Osteoblast (primary cell): Measurements from ENCODE around the gene AQP6. TPM values are rescaled to one million over a fixed set of nuclear protein-coding genes. Genes with fewer than 3 reads are reported as not detected.

ENCODE experiments used
- DNase-seq: peaks from one replicate; pipeline ENCODE4 v3.0.0; 2011; ENCODE audit warnings: low spot score, mixed read lengths; ENCODE audit not compliant: insufficient read length; ENCODE audit errors: missing footprints
- H2AFZ ChIP-seq: 2 replicates; pipeline ENCODE4 v1.6.0; 2011; ENCODE audit warnings: mild to moderate bottlenecking, low read length
- H3K27ac ChIP-seq: 2 replicates; pipeline ENCODE4 v1.5.1; 2011; ENCODE audit warnings: mild to moderate bottlenecking, low read depth, low read length, moderate library complexity
- H3K27me3 ChIP-seq: 2 replicates; pipeline ENCODE4 v1.6.0; 2012; ENCODE audit warnings: mild to moderate bottlenecking, control low read depth, inconsistent platforms, low read length, moderate library complexity; ENCODE audit not compliant: insufficient read depth
- H3K36me3 ChIP-seq: 2 replicates; pipeline ENCODE4 v1.5.1; 2011; ENCODE audit warnings: mild to moderate bottlenecking, low read length, control low read depth, moderate library complexity; ENCODE audit not compliant: insufficient read depth
- H3K4me1 ChIP-seq: 2 replicates; pipeline ENCODE4 v1.5.1; 2011; ENCODE audit warnings: mild to moderate bottlenecking, low read length, control low read depth, moderate library complexity; ENCODE audit not compliant: insufficient read depth
- H3K4me2 ChIP-seq: 2 replicates; pipeline ENCODE4 v1.6.0; 2011; ENCODE audit warnings: mild to moderate bottlenecking, low read length; ENCODE audit not compliant: insufficient read depth
- H3K4me3 ChIP-seq: fragments of 200-600 bp; sonication (generic); 3 replicates; pipeline ENCODE4 v1.5.1; 2012; ENCODE audit warnings: mild to moderate bottlenecking, low read length, inconsistent platforms; ENCODE audit not compliant: insufficient read depth
- H3K79me2 ChIP-seq: 2 replicates; pipeline ENCODE4 v1.6.0; 2012; ENCODE audit warnings: mild to moderate bottlenecking, low read length, control low read depth, inconsistent platforms; ENCODE audit not compliant: insufficient read depth
- H3K9me3 ChIP-seq: 2 replicates; pipeline ENCODE4 v1.5.1; 2011; ENCODE audit warnings: low read depth, low read length, control low read depth
- H4K20me1 ChIP-seq: 2 replicates; pipeline ENCODE4 v1.6.0; 2012; ENCODE audit warnings: mild to moderate bottlenecking, low read length, control low read depth; ENCODE audit not compliant: insufficient read depth
- CTCF ChIP-seq: IDR thresholded peaks from 2 replicates; pipeline ENCODE4 v1.5.1; 2011; ENCODE audit warnings: mild to moderate bottlenecking, low read depth, low read length, moderate library complexity; ENCODE audit errors: extremely low read depth
- total RNA-seq: library from RNA; depleted of rRNA; stranded (reverse); fragments of >200 nt; gene quantifications from 2 replicates; pipeline ENCODE4 v1.2.3, GENCODE V29; 2012

The AQP6 gene
- total RNA-seq, 1 donor = not detected

GRCh38 chr12:49934505-49934904 is 38.2 kb upstream of the AQP6 start:
- no peaks in the 10 kb centered on the region for H3K9me3 ChIP-seq
- H3K79me2 ChIP-seq = no peaks in the 10 kb centered on the region
- H3K4me2 ChIP-seq = no peak overlapping the region
- H2AFZ ChIP-seq = no peak overlapping the region
- no peak for TF ChIP-seq CTCF
- no peaks in the 10 kb centered on the region for H3K27me3 ChIP-seq
- H3K27ac ChIP-seq = no peak overlapping the region
- H3K4me1 ChIP-seq = peaks cover 8% of the 10 kb centered on the region
- H3K36me3 ChIP-seq = no peaks in the 10 kb centered on the region
- H4K20me1 ChIP-seq = no peaks in the 10 kb centered on the region
- DNase-seq = no peak
- no peak overlapping the region for H3K4me3 ChIP-seq

DNA sequence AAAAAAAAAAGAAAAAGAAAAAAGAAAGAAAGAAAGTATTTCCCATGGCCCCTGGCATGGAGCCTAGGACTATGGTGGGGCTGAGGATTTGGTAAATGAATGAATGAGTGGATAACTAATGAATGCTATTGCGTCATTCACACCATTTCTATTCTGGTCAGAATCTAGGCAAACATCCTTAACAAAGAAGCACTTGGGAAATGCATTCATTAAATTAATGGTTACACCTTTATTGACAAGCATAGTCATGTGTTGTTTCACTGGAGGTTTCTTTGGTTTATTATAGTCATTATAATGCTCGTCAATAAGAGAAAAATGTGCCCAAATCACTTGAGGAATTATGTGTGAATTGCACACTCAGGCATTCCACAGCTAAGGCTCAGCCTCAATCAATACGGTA is 35.8 kb upstream of the AQP6 start:
- TF ChIP-seq CTCF = no peak

DNA sequence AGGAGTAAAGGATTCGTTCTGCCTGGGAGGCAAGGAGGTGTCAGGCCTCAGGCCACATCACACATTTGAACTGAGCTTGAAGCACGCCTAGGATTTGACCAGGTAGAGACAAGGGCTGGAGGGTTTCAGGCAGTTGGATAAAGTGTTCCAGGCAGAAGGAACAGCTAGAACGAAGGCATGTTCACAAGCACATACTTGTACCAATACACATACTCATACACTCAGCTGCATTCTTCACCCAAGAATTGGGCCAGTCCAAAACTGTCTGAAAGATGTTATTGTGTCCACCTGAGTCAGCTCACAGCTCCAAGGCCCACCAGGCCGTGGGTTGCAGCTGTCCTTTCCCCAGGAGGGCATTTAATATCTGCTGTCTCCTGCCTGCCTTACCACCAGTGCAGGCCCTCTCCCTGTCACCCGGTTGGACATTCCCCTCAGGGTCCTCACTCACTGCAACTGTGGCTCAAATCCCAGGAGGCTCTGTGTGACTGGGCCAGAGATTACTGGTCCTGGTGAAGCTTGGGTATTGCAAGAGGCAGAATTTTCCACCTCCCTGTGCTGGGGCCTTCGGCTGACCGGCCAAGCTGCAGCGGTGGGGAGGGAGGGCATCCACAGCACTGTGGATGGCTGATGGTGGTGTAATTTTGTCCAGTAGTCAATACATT is 35.0 kb upstream of the AQP6 start:
- no peak overlapping the region for H3K4me3 ChIP-seq
- H3K79me2 ChIP-seq = no peaks in the 10 kb centered on the region
- H3K27ac ChIP-seq = no peak overlapping the region
- no peaks in the 10 kb centered on the region for H3K27me3 ChIP-seq
- peak; percentile 19 for DNase-seq
- no peak overlapping the region for H2AFZ ChIP-seq
- no peaks in the 10 kb centered on the region for H4K20me1 ChIP-seq
- no peak for TF ChIP-seq CTCF
- H3K36me3 ChIP-seq = no peaks in the 10 kb centered on the region
- no peaks in the 10 kb centered on the region for H3K9me3 ChIP-seq
- H3K4me2 ChIP-seq = no peak overlapping the region
- no peaks in the 10 kb centered on the region for H3K4me1 ChIP-seq

More for the DNA sequence above, 35.8 kb upstream of the AQP6 start:
- Histone ChIP-seq H4K20me1 (no peaks in the 10 kb centered on the region), H3K9me3 (no peaks in the 10 kb centered on the region), H3K79me2 (no peaks in the 10 kb centered on the region), H3K4me1 (no peaks in the 10 kb centered on the region), H2AFZ (no peak overlapping the region), H3K4me2 (no peak overlapping the region), H3K27ac (no peak overlapping the region), H3K36me3 (no peaks in the 10 kb centered on the region), H3K4me3 (no peak overlapping the region), H3K27me3 (no peaks in the 10 kb centered on the region)
- no peak for DNase-seq

GRCh38 chr12:49939307-49939706 is 33.4 kb upstream of the AQP6 start:
- Histone ChIP-seq H2AFZ (no peak overlapping the region), H3K79me2 (no peaks in the 10 kb centered on the region), H3K9me3 (no peaks in the 10 kb centered on the region), H4K20me1 (no peaks in the 10 kb centered on the region), H3K4me2 (no peak overlapping the region), H3K36me3 (no peaks in the 10 kb centered on the region), H3K27ac (no peak overlapping the region), H3K27me3 (no peaks in the 10 kb centered on the region), H3K4me1 (no peaks in the 10 kb centered on the region), H3K4me3 (no peak overlapping the region)
- no peak for DNase-seq
- no peak for TF ChIP-seq CTCF
